ENCODE measurements around the gene CCDC9.

CCDC9 gene

GRCh38 chr19:47227352-47228167 is 28.8 kb upstream of the CCDC9 start:
- ATAC-seq (ENCODE audit: insufficient read depth, low read depth), result no peak
- Histone ChIP-seq H3K4me2 (ENCODE audit: insufficient read depth, low read length) (peak overlapping the region; percentile 77), H3K27me3 (ENCODE audit: insufficient read depth, low read length, poor library complexity) (no peaks in the 10 kb centered on the region), H3K36me3 (ENCODE audit: insufficient read depth, low read length) (no peaks in the 10 kb centered on the region), H3K27ac (ENCODE audit: low read length) (no peak overlapping the region; the same call in 1 of the 2 replicates), H3K9me3 (ENCODE audit: insufficient read depth, low read length, severe bottlenecking) (no peaks in the 10 kb centered on the region), H3K4me3 (ENCODE audit: low read depth in 1 of 2, low read length in 2 of 2) (peak overlapping the region in 1 of 2 experiments; percentile 47; a peak in 1 of 4 replicates), H3K4me1 (ENCODE audit: insufficient read depth, low read length) (peaks cover 65% of the 10 kb centered on the region), H3K79me2 (ENCODE audit: insufficient read depth, low read length) (no peaks in the 10 kb centered on the region), H4K20me1 (ENCODE audit: insufficient read depth, low read length) (peaks cover 32% of the 10 kb centered on the region), H2AFZ (ENCODE audit: low read depth, low read length) (no peak overlapping the region), H3K9ac (ENCODE audit: low read depth, low read length) (0 out of 2 replicates have a peak overlapping the region, but pooled peaks have one; percentile 48)
- no peak for DNase-seq
- TF ChIP-seq EZH2 (IDR thresholded peaks at IDR 0.05; ENCODE audit: borderline replicate concordance, low read depth, low read length, severe bottlenecking), result no peak
- no peak for TF ChIP-seq CTCF (IDR thresholded peaks at IDR 0.05; ENCODE audit: borderline replicate concordance, extremely low read depth, low read length, poor library complexity, severe bottlenecking)

GRCh38 chr19:47228168-47228936 is 28.0 kb upstream of the CCDC9 start:
- H3K27me3 ChIP-seq (ENCODE audit: insufficient read depth, low read length, poor library complexity), result no peaks in the 10 kb centered on the region
- H3K79me2 ChIP-seq (ENCODE audit: insufficient read depth, low read length), result no peaks in the 10 kb centered on the region
- no peak overlapping the region for H3K27ac ChIP-seq (ENCODE audit: low read length)
- no peaks in the 10 kb centered on the region for H3K36me3 ChIP-seq (ENCODE audit: insufficient read depth, low read length)
- H2AFZ ChIP-seq (ENCODE audit: low read depth, low read length), result no peak overlapping the region
- H3K4me1 ChIP-seq (ENCODE audit: insufficient read depth, low read length), result peaks cover 68% of the 10 kb centered on the region
- ATAC-seq (ENCODE audit: insufficient read depth, low read depth), result no peak
- H3K4me2 ChIP-seq (ENCODE audit: insufficient read depth, low read length), result peak overlapping the region; percentile 92
- TF ChIP-seq EZH2 (IDR thresholded peaks at IDR 0.05; ENCODE audit: borderline replicate concordance, low read depth, low read length, severe bottlenecking) (no peak), CTCF (IDR thresholded peaks at IDR 0.05; ENCODE audit: borderline replicate concordance, extremely low read depth, low read length, poor library complexity, severe bottlenecking) (no peak)
- no peak overlapping the region for H3K9ac ChIP-seq (ENCODE audit: low read depth, low read length)
- DNase-seq, result no peak
- H3K9me3 ChIP-seq (ENCODE audit: insufficient read depth, low read length, severe bottlenecking), result no peaks in the 10 kb centered on the region
- peaks cover 32% of the 10 kb centered on the region for H4K20me1 ChIP-seq (ENCODE audit: insufficient read depth, low read length)
- H3K4me3 ChIP-seq (ENCODE audit: low read depth in 1 of 2, low read length in 2 of 2), result peak overlapping the region in 1 of 2 experiments; percentile 72; a peak in 1 of 4 replicates

- Histone ChIP-seq H4K20me1 (ENCODE audit: insufficient read depth, low read length) (peaks cover 32% of the 10 kb centered on the region), H3K79me2 (ENCODE audit: insufficient read depth, low read length) (no peaks in the 10 kb centered on the region), H3K9ac (ENCODE audit: low read depth, low read length) (peak overlapping the region; percentile 73; the same call in 1 of the 2 replicates), H3K4me1 (ENCODE audit: insufficient read depth, low read length) (peaks cover 68% of the 10 kb centered on the region), H2AFZ (ENCODE audit: low read depth, low read length) (no peak overlapping the region), H3K36me3 (ENCODE audit: insufficient read depth, low read length) (no peaks in the 10 kb centered on the region), H3K9me3 (ENCODE audit: insufficient read depth, low read length, severe bottlenecking) (no peaks in the 10 kb centered on the region), H3K27me3 (ENCODE audit: insufficient read depth, low read length, poor library complexity) (no peaks in the 10 kb centered on the region), H3K4me3 (ENCODE audit: low read depth in 1 of 2, low read length in 2 of 2) (peak overlapping the region in 1 of 2 experiments; percentile 72; a peak in 2 of 4 replicates), H3K4me2 (ENCODE audit: insufficient read depth, low read length) (peak overlapping the region; percentile 92), H3K27ac (ENCODE audit: low read length) (no peak overlapping the region)
- ATAC-seq (ENCODE audit: insufficient read depth, low read depth), result no peak
- TF ChIP-seq CTCF (IDR thresholded peaks at IDR 0.05; ENCODE audit: borderline replicate concordance, extremely low read depth, low read length, poor library complexity, severe bottlenecking) (no peak), EZH2 (IDR thresholded peaks at IDR 0.05; ENCODE audit: borderline replicate concordance, low read depth, low read length, severe bottlenecking) (no peak)
- DNase-seq, result peak; percentile 33
Measured at GRCh38 chr19:47228937-47229675, 27.2 kb upstream of the CCDC9 start.

Data from DND-41 (cell line).